H9 (cell line): ENCODE data around the gene NRXN3. TPM values are rescaled to one million over a fixed set of nuclear protein-coding genes. Genes with fewer than 3 reads are reported as not detected.

Source experiments
- DNase-seq: peaks from one replicate; pipeline ENCODE4 v3.0.0-alpha.2; 2017
- H2AFZ ChIP-seq: one replicate; pipeline ENCODE4 v1.6.1; 2013; ENCODE audit warnings: mild to moderate bottlenecking, low read length, control low read depth, moderate library complexity
- H2AK5ac ChIP-seq: 2 replicates; pipeline ENCODE4 v1.6.1; 2013; ENCODE audit warnings: low read length, control low read depth, mixed read lengths; ENCODE audit not compliant: insufficient read length
- H2BK120ac ChIP-seq: one replicate; pipeline ENCODE4 v1.6.1; 2013; ENCODE audit warnings: low read depth, mild to moderate bottlenecking, low read length, control low read depth, inconsistent platforms; ENCODE audit not compliant: poor library complexity, severe bottlenecking
- H2BK12ac ChIP-seq: 2 replicates; pipeline ENCODE4 v1.6.1; 2013; ENCODE audit warnings: low read length, control low read depth, mixed read lengths, low read depth; ENCODE audit not compliant: insufficient read length
- H2BK15ac ChIP-seq: 2 replicates; pipeline ENCODE4 v1.6.1; 2013; ENCODE audit warnings: low read depth, low read length, control low read depth
- H2BK20ac ChIP-seq: one replicate; pipeline ENCODE4 v1.6.1; 2013; ENCODE audit warnings: low read depth, mild to moderate bottlenecking, low read length, control low read depth, inconsistent platforms; ENCODE audit not compliant: poor library complexity, severe bottlenecking
- H2BK5ac ChIP-seq: 2 replicates; pipeline ENCODE4 v1.6.1; 2013; ENCODE audit warnings: low read length, control low read depth, mixed read lengths; ENCODE audit not compliant: insufficient read length
- H3K14ac ChIP-seq: 2 replicates; pipeline ENCODE4 v1.6.1; 2013; ENCODE audit warnings: low read length, control low read depth; ENCODE audit not compliant: insufficient read depth
- H3K18ac ChIP-seq: 2 replicates; pipeline ENCODE4 v1.6.1; 2013; ENCODE audit warnings: low read depth, mild to moderate bottlenecking, mixed read lengths, low read length, control low read depth; ENCODE audit not compliant: insufficient read length
- H3K23ac ChIP-seq: 2 replicates; pipeline ENCODE4 v1.6.1; 2013; ENCODE audit warnings: low read length, control low read depth, mixed read lengths, low read depth; ENCODE audit not compliant: insufficient read length
- H3K23me2 ChIP-seq: 2 replicates; pipeline ENCODE4 v1.6.1; 2013; ENCODE audit warnings: low read depth, mild to moderate bottlenecking, mixed read lengths, low read length, control low read depth; ENCODE audit not compliant: insufficient read length, poor library complexity, severe bottlenecking
- H3K27ac ChIP-seq: 2 replicates; pipeline ENCODE4 v1.5.1; 2013; ENCODE audit warnings: low read length, control low read depth, mixed read lengths, low read depth; ENCODE audit not compliant: insufficient read length
- H3K27me3 ChIP-seq: 2 replicates; pipeline ENCODE4 v1.6.1; 2013; ENCODE audit warnings: low read length, control low read depth, inconsistent platforms; ENCODE audit not compliant: insufficient read depth
- H3K4ac ChIP-seq: 2 replicates; pipeline ENCODE4 v1.6.1; 2013; ENCODE audit warnings: low read depth, mild to moderate bottlenecking, control low read depth, inconsistent platforms, low read length, moderate library complexity
- H3K4me1 ChIP-seq: 2 replicates; pipeline ENCODE4 v1.6.1; 2013; ENCODE audit warnings: low read length, control low read depth, inconsistent platforms; ENCODE audit not compliant: insufficient read depth
- H3K4me2 ChIP-seq: 2 replicates; pipeline ENCODE4 v1.6.1; 2013; ENCODE audit warnings: low read length, control low read depth, mixed read lengths; ENCODE audit not compliant: insufficient read length, insufficient read depth
- H3K56ac ChIP-seq: 2 replicates; pipeline ENCODE4 v1.6.1; 2013; ENCODE audit warnings: low read depth, mild to moderate bottlenecking, mixed read lengths, low read length, control low read depth; ENCODE audit not compliant: insufficient read length
- H3K79me1 ChIP-seq: 2 replicates; pipeline ENCODE4 v1.6.1; 2013; ENCODE audit warnings: low read depth, mild to moderate bottlenecking, moderate library complexity, low read length, control low read depth, inconsistent platforms; ENCODE audit not compliant: insufficient read depth, poor library complexity, severe bottlenecking
- H3K79me2 ChIP-seq: 2 replicates; pipeline ENCODE4 v1.6.1; 2013; ENCODE audit warnings: low read length, control low read depth, inconsistent platforms; ENCODE audit not compliant: insufficient read depth
- H3K9ac ChIP-seq: 2 replicates; pipeline ENCODE4 v1.6.1; 2013; ENCODE audit warnings: low read length, control low read depth, mixed read lengths; ENCODE audit not compliant: insufficient read length; ENCODE audit errors: extremely low read depth
- H3K9me3 ChIP-seq: one replicate; pipeline ENCODE4 v1.6.1; 2013; ENCODE audit warnings: low read depth, low read length, inconsistent platforms; ENCODE audit not compliant: control insufficient read depth
- H3T11ph ChIP-seq: one replicate; pipeline ENCODE4 v1.6.1; 2013; ENCODE audit warnings: mild to moderate bottlenecking, low read length, control low read depth, inconsistent platforms
- H4K20me1 ChIP-seq: one replicate; pipeline ENCODE4 v1.6.1; 2013; ENCODE audit not compliant: control insufficient read depth, insufficient read length, insufficient read depth
- H4K5ac ChIP-seq: 2 replicates; pipeline ENCODE4 v1.6.1; 2013; ENCODE audit warnings: low read depth, mild to moderate bottlenecking, mixed read lengths, low read length, control low read depth; ENCODE audit not compliant: insufficient read length
- H4K8ac ChIP-seq: replicated peaks from 2 replicates; pipeline ENCODE4 v1.6.1; 2013; ENCODE audit warnings: low read length, control low read depth, mixed read lengths, low read depth; ENCODE audit not compliant: insufficient read length
- H4K91ac ChIP-seq: 2 replicates; pipeline ENCODE4 v1.6.1; 2013; ENCODE audit warnings: low read depth, mild to moderate bottlenecking, moderate library complexity, mixed read lengths, low read length, control low read depth; ENCODE audit not compliant: insufficient read length
- H3K27ac Mint-ChIP-seq, 3 experiments: 2 replicates in 2 of 3; 3 replicates in 1 of 3; pipeline ENCODE4 v1.8.0; 2020 to 2021; ENCODE audit warnings: mixed read lengths in 3 of 3, mild to moderate bottlenecking in 1 of 3, moderate library complexity in 1 of 3
- H3K27me3 Mint-ChIP-seq: 2 replicates; pipeline ENCODE4 v1.8.0; 2021; ENCODE audit warnings: low read depth, mild to moderate bottlenecking, moderate library complexity, mixed read lengths
- H3K36me3 Mint-ChIP-seq, 3 experiments: 2 replicates in 2 of 3; 3 replicates in 1 of 3; pipeline ENCODE4 v1.8.0; 2020 to 2021; ENCODE audit warnings: low read depth in 3 of 3, mixed read lengths in 3 of 3; ENCODE audit not compliant: insufficient read depth in 1 of 3
- H3K4me1 Mint-ChIP-seq, 2 experiments: 2 replicates each; pipeline ENCODE4 v1.8.0; 2020; ENCODE audit warnings: mixed read lengths in 2 of 2
- H3K4me3 Mint-ChIP-seq, 2 experiments: 2 replicates in 1 of 2; 3 replicates in 1 of 2; pipeline ENCODE4 v1.8.0; 2020 to 2021; ENCODE audit warnings: mild to moderate bottlenecking in 2 of 2, mixed read lengths in 2 of 2, moderate library complexity in 1 of 2
- H3K9me3 Mint-ChIP-seq, 2 experiments: 2 replicates in 1 of 2; 3 replicates in 1 of 2; pipeline ENCODE4 v1.8.0; 2020; ENCODE audit warnings: mild to moderate bottlenecking in 2 of 2, mixed read lengths in 2 of 2, moderate library complexity in 1 of 2
- CTCF ChIP-seq: fragments of 200-600 bp; sonication (generic); conservative IDR thresholded peaks from 3 replicates; pipeline ENCODE4 v1.8.0; 2021; ENCODE audit warnings: antibody characterized with exemption, mild to moderate bottlenecking
- WGBS: extraction: QIAGEN DNeasy Blood & Tissue Kit; methylation state at CpG from one replicate; pipeline ENCODE4 v1.1.7; 2013; ENCODE audit warnings: missing lambda C conversion rate, low lambda C conversion rate, mixed read lengths; ENCODE audit not compliant: insufficient read length; ENCODE audit errors: extremely low coverage; 5-methylcytosine and 5-hydroxymethylcytosine counted together
- total RNA-seq: library from RNA; stranded (reverse); gene quantifications from 2 replicates; pipeline ENCODE4 v1.2.1, GENCODE V29; 2021

Gene NRXN3
- total RNA-seq, 1 experiment from 2014 or later = 1.8 TPM

- no peak overlapping the region for H3K27ac Mint-ChIP-seq
- Histone ChIP-seq H3K14ac (no peak overlapping the region), H4K5ac (no peak overlapping the region), H3K23me2 (no peaks in the 10 kb centered on the region), H3K4ac (no peak overlapping the region), H3K27ac (no peak overlapping the region), H3K79me1 (no peaks in the 10 kb centered on the region), H3K23ac (no peak overlapping the region), H3K9ac (no peak overlapping the region), H4K91ac (no peak overlapping the region), H2BK5ac (no peak overlapping the region), H2BK20ac (no peak overlapping the region), H2BK15ac (no peak overlapping the region), H2BK12ac (no peak overlapping the region), H2AFZ (no peak overlapping the region), H3K27me3 (no peaks in the 10 kb centered on the region), H3K56ac (no peak overlapping the region), H3K4me1 (no peaks in the 10 kb centered on the region), H3T11ph (no peak overlapping the region), H3K9me3 (no peaks in the 10 kb centered on the region), H2AK5ac (no peak overlapping the region), H3K18ac (no peak overlapping the region), H3K79me2 (no peaks in the 10 kb centered on the region), H2BK120ac (no peak overlapping the region), H4K8ac (no peak overlapping the region), H3K4me2 (no peak overlapping the region), H4K20me1 (no peaks in the 10 kb centered on the region)
- no peaks in the 10 kb centered on the region for H3K4me1 Mint-ChIP-seq
- H3K36me3 Mint-ChIP-seq = peaks cover 0 to 4% (median 0%) of the 10 kb centered on the region in 3 experiments; a peak in 1 of 7 replicates
- H3K9me3 Mint-ChIP-seq = peaks cover 0 to 3% of the 10 kb centered on the region in 2 experiments; a peak in 1 of 5 replicates
- no peak for DNase-seq
- no peak for TF ChIP-seq CTCF
- no peak overlapping the region for H3K4me3 Mint-ChIP-seq
- no peaks in the 10 kb centered on the region; the same call in 1 of the 2 replicates for H3K27me3 Mint-ChIP-seq
- WGBS = no CpG with 5 or more reads among the region's 2 CpGs
These were observed 1739.9 kb downstream of the NRXN3 start for GRCh38 chr14:79910086-79910485.
